GM19023 (cell line): ENCODE data around the gene PLCB4.
"Not testable (repeated sequence)": the region's sequence is repeated elsewhere in the genome, so short reads cannot be mapped to it uniquely, and the experiment has no call there.

Source experiments
- ATAC-seq: cut with Tn5 transposase; IDR thresholded peaks from one replicate; pipeline ENCODE4 v1.9.1; 2021; ENCODE audit warnings: mild to moderate bottlenecking, moderate library complexity; ENCODE audit not compliant: unreplicated experiment

Gene PLCB4

GRCh38 chr20:9348747-9349146 lies 279.9 kb downstream of the PLCB4 start:
- no peak for ATAC-seq

GRCh38 chr20:9349249-9349648 lies 280.4 kb downstream of the PLCB4 start:
- ATAC-seq = no peak

- no peak for ATAC-seq
These were observed 283.9 kb downstream of the PLCB4 start for GRCh38 chr20:9352739-9353138.

GRCh38 chr20:9353180-9353915 lies 284.5 kb downstream of the PLCB4 start:
- ATAC-seq = no peak

- no peak for ATAC-seq
These were observed 285.0 kb downstream of the PLCB4 start for GRCh38 chr20:9353916-9354276.

GRCh38 chr20:9354579-9354978 lies 285.7 kb downstream of the PLCB4 start:
- no peak for ATAC-seq

GRCh38 chr20:9358001-9358400 lies 289.1 kb downstream of the PLCB4 start:
- no peak for ATAC-seq

- ATAC-seq = no peak
These were observed 290.8 kb downstream of the PLCB4 start for GRCh38 chr20:9359561-9360308.

- no peak for ATAC-seq
These were observed 291.5 kb downstream of the PLCB4 start for GRCh38 chr20:9360431-9360830.

GRCh38 chr20:9363673-9364072 lies 294.8 kb downstream of the PLCB4 start:
- ATAC-seq = no peak

GRCh38 chr20:9367328-9367727 lies 298.4 kb downstream of the PLCB4 start:
- no peak for ATAC-seq

GRCh38 chr20:9367746-9368145 lies 298.9 kb downstream of the PLCB4 start:
- ATAC-seq = no peak

- no peak for ATAC-seq
These were observed 300.0 kb downstream of the PLCB4 start for GRCh38 chr20:9368893-9369292.

- no peak for ATAC-seq
These were observed 300.7 kb downstream of the PLCB4 start for GRCh38 chr20:9369557-9369956.

- ATAC-seq = no peak
These were observed 305.2 kb downstream of the PLCB4 start for GRCh38 chr20:9374072-9374471.

- ATAC-seq = no peak
These were observed 305.6 kb downstream of the PLCB4 start for GRCh38 chr20:9374480-9374879.

- ATAC-seq = no peak
These were observed 306.4 kb downstream of the PLCB4 start for GRCh38 chr20:9375221-9375681.

GRCh38 chr20:9377007-9377406 lies 308.1 kb downstream of the PLCB4 start:
- ATAC-seq = no peak

GRCh38 chr20:9385345-9386310 lies 316.7 kb downstream of the PLCB4 start:
- not testable (repeated sequence) for ATAC-seq

- no peak for ATAC-seq
These were observed 319.4 kb downstream of the PLCB4 start for GRCh38 chr20:9388160-9388812.

GRCh38 chr20:9388813-9389161 lies 319.9 kb downstream of the PLCB4 start:
- ATAC-seq = no peak
